Kidney glomerular epithelial cell (primary cell): ENCODE results near the gene SZT2.
A peak's percentile ranks its signal among the peaks of the same experiment; 100 is the strongest.
"Not testable (repeated sequence)": the region's sequence is repeated elsewhere in the genome, so short reads cannot be mapped to it uniquely, and the experiment has no call there.

ENCODE experiments used
- DNase-seq: peaks from one replicate; lab custom pipeline; 2025; lab: John Stamatoyannopoulos, UW

The SZT2 gene

DNA sequence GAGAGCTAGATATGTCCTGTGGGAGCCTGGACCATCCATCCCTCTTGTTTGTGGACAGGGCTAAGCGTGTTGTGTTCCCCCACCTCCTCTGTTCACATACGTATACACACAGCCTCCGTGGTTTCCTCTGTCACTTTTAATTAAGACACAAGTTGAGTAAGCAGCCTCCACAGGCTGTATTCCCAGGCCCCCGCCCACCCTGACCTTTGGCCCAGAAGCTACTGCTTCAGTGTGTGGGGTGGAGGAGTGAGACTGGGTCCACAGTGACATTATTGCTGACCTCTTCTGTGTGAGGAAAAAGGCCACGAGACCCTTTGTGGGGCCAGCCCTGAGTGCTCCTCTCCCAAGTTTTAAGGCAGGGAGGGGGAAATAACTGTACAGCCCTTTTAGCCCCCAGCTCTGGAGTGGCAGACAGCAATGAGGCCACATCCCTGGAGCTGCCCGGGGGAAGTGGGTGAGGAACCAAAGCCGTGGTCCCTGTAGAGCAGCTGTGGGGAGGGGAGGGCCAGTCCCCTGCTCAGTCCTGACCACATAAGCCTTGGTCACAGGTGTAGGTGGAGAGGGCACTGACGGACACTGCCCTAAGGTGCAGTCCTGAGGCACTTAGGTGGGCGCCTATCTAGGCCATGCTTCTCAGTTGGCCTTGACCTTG is 26.3 kb upstream of the SZT2 start:
- no peak for DNase-seq

DNA sequence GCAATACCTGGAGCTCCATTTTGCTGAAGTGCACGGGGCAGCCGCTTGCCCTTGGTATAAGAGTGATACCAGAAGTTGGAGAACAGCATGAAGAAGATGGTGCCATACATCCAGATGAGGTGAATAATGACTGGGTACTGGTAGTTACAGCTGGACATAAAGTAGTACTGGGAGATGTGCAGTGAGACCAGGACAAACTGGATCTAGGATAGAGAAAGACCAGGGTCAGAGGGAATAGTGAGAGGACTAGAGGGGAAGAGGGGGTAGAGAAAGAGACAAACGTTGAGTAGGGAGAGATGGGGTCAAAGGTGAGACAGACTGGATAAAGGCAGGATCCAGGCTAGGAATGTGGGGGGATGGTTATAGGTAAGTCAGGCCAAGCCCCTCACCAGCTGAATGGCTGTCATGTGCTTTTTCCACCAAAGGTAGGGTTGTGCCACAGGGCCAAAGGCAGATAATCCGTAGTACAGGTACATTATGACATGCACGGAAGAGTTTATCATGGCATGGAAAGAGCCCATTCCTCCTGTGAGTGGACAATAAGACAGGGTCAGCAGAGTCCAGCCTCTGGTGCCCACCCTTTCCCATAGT is 25.7 kb upstream of the SZT2 start:
- DNase-seq: no peak

DNA sequence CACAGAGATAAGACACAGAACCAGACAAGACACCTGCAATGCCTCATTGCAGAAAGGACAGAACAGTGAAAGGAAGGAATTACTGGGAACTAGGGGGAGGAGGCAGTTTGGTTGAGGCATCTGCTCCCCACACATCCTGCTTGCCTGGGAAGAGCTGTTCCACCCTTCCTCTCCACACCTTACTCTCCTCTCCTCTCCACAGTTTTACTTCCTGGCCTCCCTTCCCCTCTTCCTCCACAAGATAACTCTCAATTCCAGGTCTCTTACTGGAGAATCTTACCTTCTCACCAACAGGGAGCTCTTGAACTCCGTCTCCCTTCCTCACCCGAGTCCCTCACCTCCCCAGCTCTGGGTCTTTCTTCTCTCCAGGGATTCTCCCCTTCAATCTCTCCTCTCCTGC is 24.0 kb upstream of the SZT2 start:
- no peak for DNase-seq

DNA sequence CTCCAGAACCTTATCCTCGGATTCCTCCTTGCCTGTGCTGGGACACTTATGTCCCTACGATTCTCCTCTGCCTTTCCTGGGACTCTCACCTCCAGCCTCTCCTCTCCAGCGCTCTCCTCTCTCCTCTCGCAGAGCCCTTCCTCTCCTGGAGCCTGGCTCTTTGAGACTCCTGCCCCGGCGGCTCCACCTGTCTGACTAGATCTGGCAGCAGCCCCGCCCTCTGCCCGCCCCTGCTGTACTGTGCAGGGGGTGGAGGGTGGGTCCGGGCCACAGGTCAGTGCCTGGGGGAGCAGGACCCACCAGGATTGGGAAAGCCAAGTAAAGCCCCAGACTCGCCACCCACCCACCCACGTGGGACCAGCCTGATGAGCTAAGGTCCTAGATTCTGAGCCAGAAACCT is 23.5 kb upstream of the SZT2 start:
- no peak for DNase-seq

DNA sequence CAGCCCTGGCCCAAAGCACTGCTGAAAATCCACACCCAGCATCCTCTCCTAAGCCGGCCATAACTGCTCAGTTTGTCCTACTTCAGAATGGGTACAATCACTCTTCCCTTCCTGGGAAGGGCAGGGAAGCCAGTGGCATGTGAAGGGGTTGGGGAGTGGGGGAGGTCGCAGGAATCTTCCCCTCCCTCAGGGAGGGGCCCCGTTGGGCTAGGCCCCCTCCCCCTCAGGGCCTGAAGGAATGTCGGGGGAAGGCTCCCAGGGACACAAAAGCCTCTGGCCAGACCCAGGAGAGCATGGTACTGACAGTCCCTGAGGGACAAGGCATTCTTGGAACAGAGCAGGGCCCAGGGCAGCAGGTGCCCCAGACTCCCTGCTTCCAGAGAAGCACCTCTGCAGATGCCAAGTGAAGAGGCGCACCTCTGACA is 23.1 kb upstream of the SZT2 start:
- no peak for DNase-seq

DNA sequence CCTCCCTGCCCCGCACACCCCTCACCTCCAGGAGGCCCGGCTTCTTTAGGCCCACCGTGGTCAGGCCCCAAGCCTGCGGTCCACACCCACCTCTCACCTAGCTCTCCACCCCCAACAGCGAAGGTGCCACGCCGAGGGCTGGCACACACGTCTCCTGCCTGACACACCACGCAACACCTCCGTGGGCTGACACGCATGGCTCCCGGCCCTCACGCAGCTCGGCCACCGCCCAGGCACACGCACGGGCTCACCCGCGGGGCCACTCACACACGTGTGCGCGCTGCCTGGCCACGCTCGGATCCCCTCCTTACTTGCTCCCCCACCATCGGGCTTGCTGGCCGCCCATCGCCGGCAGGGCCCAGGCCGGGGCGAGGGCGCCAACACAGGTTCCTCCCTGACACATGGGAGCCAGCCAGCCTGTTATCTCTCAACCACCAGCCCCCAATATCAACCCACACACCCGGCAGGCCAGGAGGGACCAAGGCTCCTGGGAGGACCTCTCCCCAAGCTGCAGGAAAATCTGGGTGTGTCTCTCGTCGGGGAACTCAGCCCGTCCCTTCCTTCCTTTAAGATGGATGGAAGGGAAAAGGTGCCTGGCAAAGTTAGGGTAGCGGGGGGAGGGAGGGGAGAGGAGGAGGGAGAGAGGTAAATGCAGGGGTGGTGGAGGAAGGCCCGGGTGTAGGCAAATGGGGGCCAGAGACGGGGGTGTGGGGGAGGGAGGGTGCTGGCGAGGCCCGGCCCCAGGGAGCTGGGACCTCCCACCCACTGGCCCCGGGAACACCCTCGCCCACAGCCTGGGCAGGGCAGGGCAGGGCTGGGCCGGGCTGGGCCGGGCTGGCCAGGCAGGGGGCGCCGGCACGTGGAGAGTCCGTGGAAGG is 22.4 kb upstream of the SZT2 start:
- peak; percentile 52 for DNase-seq

DNA sequence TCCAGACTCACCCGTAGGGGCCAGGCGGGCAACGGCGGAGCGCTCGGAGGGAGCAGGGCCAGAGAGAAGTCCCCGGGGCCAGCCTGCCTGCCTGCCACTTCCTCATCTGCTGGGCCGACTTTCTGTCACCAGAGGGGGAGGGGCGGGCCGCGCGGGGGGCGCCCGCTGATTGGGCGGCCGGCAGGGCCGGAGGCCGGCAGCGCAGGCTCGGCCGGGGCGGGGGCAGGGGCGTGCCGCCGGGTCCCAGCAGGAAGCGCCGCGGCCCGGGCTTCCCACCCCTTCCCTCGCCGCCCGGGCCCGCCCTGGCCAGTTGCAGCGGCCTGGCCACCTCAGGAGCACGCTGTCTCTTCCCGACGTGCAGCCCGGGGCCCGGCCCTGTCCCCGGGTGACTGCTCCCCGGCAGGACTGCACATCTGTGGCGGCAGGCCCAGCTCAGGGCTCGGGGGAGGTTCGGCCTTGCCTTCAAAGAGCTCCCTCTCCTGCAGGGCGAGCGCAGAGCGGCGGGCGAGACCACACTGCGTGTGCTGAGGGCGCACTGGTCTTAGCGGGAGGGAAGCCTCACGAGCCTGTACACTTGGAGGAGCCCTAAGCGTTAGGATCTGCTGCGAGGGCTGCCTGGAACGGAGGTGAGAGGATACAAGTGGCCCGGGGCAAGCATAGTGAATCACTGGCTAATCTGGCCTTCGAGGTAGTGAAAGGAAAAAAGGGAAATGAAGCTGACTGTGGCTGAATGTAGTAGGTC is 21.6 kb upstream of the SZT2 start, which contains the start of gene ELOVL1:
TSS of gene ELOVL1 (minus strand) at position 108 of the 742 bp plus-strand sequence. CDS start 2,402 bp downstream, outside the sequence.
- peak; percentile 72 for DNase-seq

DNA sequence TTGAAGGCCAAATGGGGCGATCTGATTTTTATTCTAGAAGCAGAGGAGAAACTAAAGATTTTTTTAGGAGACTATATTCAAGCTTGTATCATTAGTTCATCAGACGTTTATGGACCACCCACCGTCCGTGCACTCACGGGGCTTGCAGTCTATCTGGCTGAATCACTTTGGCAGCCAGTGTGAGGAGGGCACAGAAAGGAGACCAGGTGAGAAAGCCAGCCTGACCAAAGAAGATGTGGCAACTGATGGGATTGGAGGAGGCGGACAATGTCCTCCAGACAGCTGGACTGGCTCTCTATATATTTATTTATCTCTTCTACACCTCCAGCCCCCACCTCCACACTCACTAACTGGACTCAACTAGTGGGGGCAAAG is 21.1 kb upstream of the SZT2 start:
- peak; percentile 49 for DNase-seq

DNA sequence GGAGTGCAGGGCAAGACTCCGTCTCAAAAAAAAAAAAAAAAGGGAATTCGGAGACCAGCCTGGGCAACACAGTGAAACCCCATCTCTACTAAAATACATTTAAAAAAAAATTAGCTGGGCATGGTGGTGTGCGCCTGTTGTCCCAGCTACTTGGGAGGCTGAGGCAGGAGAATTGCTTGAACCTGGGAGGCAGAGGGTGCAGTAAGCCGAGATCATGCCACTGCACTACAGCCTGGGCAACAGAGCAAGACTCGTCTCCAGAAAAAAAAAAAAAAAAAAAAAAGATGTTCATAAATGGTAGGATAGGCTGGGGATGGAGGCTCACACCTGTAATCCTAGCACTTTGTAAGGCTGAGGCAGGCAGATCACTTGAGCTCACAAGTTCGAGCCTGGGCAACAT is 19.9 kb upstream of the SZT2 start:
- not testable (repeated sequence) for DNase-seq

DNA sequence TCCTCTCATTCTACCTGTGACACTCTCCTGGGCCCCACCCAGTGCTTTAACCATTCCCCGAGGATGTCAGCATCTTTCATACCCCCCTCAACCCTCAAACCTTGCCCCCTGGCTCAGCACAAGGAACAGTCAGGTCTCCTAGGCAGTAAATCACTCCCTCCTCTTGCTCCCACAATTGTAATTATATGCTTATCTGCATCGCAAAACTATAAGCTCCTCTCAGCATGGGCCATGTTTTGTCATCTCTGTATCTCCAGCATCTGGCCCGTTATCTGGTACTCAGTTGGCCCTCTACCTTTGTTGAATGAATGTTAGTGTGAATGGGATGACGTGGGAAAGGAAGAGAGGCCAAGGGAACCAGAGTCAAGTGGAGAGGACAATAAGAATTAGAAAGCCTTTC is 19.1 kb upstream of the SZT2 start:
- no peak for DNase-seq

DNA sequence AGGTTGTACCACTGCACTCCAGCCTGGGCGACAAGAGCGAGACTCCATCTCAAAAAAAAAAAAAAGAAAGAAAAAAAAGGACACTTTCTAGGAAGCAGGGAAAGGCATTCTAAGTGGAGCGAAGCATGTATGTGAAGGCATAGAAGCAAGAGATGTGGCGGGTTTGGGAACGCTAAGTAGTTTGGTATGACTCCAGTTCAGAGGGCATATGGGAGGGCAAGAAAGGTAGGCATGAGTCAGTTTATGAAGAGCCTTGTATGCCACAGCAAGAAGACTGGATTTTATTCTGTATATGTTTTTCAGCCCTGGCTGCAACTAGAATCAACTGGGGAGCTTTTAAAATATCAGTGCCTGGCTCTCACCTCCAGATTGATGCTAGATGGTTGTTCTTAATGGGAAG is 17.5 kb upstream of the SZT2 start:
- peak; percentile 7 for DNase-seq

DNA sequence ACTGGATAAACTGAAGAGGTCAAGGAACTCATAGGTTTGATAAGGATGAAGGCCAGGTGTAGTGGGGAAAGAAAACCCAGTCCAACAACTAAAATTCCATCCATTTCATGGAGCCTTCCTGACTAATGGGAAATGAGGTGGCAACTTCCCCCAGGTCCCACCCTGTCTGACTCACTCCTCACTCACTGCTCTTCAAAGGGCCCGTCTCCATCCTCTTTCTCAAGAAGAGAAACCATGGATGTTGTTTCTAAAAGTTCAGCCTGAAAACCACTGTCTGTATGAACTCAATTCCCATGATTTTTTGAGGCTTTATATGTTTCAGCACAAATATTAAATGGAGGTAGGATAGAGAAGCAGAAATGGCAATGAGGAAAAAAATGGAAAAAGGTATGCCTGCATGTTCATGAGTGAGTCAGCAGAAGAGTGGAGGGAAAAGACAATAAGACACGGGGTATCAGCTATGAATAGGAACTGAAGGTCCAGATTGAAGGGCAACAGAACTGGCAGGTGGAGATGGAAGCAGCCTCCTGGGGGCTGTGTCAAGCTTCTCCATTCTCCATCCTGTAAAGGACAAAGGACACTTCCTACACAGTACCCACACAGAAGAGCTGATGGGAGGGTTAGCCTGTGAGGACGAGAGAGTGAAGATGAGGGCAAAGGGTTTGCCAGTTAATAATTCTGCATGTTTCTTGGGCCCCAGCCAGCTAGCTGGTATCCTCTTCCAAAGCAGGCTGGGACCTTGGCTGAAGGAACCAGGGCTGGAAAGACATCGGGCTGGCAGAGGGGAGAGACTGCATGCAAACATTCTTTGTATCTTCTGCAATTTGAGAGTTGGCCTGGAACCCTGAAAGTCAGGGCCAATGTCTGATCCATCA is 16.4 kb upstream of the SZT2 start:
- DNase-seq: peak; percentile 57

DNA sequence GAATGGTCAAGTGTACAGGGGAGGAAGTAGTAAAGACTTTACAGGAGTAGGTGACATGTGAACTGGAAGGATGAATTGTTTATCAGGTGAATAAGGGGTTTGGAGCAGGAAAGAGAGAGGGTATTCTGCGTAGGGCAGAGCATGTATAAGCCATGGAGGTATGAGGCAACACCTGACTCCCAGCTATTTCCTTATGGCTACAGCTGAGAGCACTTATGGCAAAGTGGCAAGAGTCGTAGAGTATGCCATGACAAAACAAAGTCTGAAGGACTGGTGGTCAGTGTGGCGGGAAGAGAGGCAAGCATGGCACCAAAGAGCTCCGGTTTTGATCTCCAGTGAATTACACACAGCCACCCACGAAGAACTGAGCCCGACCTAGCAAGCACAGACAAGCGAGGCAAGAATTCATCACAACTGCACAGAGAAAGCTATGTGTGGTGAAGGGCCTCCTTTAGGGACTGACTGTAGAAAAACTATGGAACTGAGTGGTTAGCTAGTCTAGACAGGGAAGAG is 12.9 kb upstream of the SZT2 start:
- DNase-seq: no peak

DNA sequence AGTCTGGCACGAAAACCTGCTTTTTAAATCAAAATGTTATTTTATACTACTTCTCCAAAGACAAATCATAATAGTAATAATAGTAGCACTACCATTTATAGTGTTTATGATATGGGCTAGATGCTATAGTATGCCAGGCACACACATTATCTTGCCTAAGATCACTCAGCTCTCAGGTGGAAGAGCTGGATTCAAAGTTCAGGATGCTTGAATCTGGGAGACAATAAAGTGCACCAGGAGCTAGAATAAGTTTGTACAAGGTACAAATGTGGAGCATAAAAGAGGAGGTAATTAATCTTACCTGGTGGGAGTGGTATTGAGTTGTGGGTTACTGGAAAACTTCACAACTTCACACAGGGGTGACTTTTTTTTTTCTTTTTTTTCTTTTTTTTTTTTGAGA is 11.9 kb upstream of the SZT2 start:
- no peak for DNase-seq

DNA sequence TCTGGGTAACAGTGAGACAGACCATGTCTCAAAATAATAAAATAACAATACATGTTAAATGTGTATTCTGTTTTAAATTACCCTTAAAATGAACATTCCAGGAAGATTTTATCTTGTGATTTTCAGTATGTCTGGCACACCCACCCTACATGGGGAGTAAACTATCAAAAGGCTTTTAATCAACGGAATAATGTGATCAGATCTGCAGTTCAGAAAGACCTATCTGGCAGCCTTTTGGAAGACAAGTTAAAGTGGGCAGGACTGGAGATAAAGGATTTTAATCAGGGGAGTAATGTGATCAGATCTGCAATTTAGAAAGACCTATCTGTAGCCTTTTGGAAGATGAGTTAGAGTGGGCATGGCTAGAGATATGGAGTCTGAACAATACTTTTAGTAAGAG is 10.2 kb upstream of the SZT2 start:
- no peak for DNase-seq

DNA sequence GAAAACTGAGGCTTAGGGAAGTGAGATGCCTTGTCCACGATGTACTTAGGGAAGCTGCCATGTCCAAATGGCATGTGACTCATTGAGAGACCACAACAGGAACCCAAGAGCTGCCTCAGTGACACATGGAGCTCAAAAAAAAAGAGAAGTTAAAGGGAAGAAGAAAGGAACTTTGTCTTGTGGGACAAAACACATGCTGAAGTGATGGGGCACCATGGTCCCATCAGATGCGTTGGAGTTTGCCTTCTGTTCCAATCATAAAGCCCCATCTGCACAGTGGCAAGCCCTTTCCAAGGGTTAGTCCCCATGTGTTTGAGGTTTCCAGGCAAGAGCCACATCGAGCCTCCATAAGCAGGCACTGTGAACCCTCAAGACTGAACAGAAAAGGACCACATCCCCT is 8.1 kb upstream of the SZT2 start:
- no peak for DNase-seq

DNA sequence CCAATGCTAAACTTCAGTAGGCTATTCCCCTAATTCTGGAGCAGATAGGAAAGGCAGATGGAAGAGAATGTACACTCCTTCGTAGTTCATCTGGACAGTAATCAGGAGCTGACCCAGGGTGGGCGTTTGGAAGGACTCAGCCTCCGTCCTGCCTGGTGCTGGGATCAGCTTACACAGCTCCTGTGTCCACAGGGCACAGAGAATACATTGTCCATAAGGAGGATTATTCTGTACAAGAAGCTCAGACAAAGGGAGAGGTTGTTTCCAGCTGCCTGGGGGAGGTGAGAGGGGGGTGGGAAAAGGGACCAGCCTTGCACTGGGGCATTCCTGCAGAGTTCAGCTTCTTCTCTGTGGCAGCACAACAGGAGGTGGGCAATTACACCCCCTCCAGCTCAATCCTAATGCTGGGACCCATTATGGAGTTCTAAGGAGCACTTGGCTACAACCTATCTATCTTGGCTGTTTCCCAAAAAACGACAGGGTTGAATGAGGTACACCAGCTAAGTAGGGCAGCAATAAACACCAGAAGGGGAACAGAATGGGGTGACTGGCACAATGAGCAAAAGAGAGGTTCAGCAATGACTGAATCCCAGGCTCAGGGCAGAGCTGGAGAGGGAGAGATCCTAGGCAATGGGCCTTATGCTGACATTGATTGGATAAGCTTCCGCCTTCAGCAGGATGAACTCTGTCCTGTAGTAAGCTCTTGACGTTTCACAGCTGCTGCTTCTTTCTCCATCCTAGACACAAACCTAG is 7.5 kb upstream of the SZT2 start:
- no peak for DNase-seq

DNA sequence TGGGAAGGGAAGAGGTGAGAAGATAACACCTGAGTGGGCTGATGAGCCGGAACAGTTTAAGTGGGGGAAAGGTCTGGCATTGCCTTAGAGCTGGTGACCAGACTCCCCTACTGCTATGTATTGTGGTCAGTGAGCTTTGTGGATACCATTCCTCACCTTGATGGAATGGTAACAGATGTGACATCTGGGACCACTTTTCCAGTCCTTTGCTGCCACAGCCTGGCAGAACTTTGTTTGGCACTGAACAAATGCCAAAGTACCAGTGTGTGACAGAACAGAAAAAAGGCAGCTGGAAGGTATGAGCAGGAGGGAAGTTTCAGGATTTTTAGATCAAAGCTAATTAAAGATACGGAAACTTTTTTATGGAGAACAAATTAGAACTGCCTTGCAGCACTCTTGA is 6.2 kb upstream of the SZT2 start:
- no peak for DNase-seq

DNA sequence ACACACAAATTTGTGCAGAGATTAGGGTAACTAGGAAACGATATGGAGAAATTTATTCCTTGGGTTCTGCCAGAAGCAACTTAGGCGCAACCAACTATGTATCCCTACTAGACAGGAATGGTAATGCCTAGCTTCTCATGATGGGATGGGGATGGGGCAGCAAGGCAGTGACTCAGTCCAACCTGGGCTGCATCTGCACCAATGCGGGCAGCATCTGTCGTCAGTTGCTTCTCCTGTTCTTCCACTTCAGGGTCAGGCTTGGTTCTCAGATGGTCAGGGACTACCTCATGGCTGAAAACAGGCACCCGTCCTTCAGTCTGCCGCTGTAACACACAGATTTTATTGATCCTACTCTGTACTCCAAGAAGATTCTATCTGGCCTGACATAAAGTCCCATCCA is 3.0 kb upstream of the SZT2 start:
- DNase-seq: no peak

DNA sequence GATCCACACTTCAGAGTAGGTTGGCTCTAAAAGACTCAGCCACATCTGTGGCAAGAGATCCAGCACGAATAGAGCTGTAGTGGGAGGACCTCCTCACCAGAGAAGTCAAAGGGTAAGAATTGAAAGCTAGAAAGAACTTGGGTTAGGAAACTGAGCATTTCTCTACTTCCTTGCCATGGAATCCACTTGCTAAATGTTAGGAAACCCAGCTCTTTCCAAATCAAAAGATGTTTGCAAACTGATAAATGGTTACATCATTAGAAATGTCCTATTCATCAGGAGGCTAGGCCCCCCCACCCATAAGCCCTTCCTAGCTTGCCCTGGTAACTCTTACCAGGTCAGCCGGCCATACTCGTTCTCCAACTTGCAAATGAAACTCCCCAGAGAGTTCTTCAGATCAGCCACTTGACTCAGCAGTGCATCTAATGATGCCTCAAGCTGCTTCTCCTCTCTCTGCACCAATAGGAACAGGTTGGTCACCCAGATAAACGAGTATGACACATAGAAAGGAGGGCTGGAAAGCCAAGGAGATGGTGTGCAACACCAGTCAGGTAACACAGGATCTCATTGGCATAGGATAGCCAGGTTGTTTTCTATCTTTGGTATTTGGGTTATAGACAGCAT is 1.6 kb upstream of the SZT2 start:
- DNase-seq: no peak
